C4-2B (cell line): Measurements from ENCODE around the gene ZFAND4.

ENCODE experiments used
- ZFX ChIP-seq: fragments of 450-650 bp; IDR thresholded peaks from 2 replicates; pipeline ENCODE4 v1.6.1; 2017
- TF ChIP-seq, protein P1 (sequence below): fragments of 450-650 bp; conservative IDR thresholded peaks from 2 replicates; pipeline ENCODE4 v1.5.1; 2017; ENCODE audit warnings: mild to moderate bottlenecking

DNA sequence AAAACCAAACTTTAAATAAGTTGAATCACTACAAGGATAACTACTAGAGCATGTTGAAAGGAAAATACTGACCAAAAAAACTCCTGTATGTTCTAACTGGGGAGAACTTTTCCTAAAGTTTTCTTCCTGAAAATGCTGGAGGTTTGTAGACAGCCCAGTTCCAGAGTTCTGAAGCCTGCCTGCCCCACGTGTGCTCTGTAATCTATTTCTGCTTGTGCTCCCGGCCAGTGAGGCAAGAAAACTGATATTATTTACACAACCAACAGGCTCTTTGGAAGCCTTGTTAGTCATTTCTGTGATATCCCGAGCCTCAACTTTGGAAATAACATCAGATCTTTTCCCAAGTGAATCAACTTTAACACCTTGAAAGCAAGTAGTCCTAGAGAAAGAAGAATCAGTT lies 46.7 kb downstream of the ZFAND4 start:
- TF ChIP-seq, protein P1, sequence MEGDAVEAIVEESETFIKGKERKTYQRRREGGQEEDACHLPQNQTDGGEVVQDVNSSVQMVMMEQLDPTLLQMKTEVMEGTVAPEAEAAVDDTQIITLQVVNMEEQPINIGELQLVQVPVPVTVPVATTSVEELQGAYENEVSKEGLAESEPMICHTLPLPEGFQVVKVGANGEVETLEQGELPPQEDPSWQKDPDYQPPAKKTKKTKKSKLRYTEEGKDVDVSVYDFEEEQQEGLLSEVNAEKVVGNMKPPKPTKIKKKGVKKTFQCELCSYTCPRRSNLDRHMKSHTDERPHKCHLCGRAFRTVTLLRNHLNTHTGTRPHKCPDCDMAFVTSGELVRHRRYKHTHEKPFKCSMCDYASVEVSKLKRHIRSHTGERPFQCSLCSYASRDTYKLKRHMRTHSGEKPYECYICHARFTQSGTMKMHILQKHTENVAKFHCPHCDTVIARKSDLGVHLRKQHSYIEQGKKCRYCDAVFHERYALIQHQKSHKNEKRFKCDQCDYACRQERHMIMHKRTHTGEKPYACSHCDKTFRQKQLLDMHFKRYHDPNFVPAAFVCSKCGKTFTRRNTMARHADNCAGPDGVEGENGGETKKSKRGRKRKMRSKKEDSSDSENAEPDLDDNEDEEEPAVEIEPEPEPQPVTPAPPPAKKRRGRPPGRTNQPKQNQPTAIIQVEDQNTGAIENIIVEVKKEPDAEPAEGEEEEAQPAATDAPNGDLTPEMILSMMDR = no peak
- TF ChIP-seq ZFX = no peak
